HEK293 (cell line): Measurements from ENCODE around the gene UGT2A1.

ENCODE experiments used
- SCRT2 ChIP-seq: fragments of 450-650 bp; formaldehyde crosslinking; IDR thresholded peaks from 2 replicates; pipeline ENCODE4 v1.5.1; 2016; ENCODE audit warnings: missing biosample characterization, missing genetic modification characterization
- ZBTB20 ChIP-seq: fragments of 450-650 bp; formaldehyde crosslinking; IDR thresholded peaks from 2 replicates; pipeline ENCODE4 v1.5.1; 2016; ENCODE audit warnings: missing biosample characterization, missing genetic modification characterization
- ZBTB7A ChIP-seq: fragments of 450-650 bp; formaldehyde crosslinking; IDR thresholded peaks from 2 replicates; pipeline ENCODE4 v1.5.1; 2016; ENCODE audit warnings: low read depth, missing biosample characterization, missing genetic modification characterization
- ZNF138 ChIP-seq: fragments of 450-650 bp; formaldehyde crosslinking; IDR thresholded peaks from 2 replicates; pipeline ENCODE4 v1.5.1; 2016; ENCODE audit warnings: missing biosample characterization, missing genetic modification characterization, borderline replicate concordance
- ZNF184 ChIP-seq: fragments of 450-650 bp; IDR thresholded peaks from 2 replicates; pipeline ENCODE4 v1.5.1; 2018; ENCODE audit warnings: missing biosample characterization, mild to moderate bottlenecking, missing genetic modification characterization
- ZNF654 ChIP-seq: fragments of 450-650 bp; formaldehyde crosslinking; IDR thresholded peaks from 2 replicates; pipeline ENCODE4 v1.5.1; 2016; ENCODE audit warnings: low read depth, missing biosample characterization, missing genetic modification characterization
- ZNF747 ChIP-seq: fragments of 450-650 bp; formaldehyde crosslinking; IDR thresholded peaks from 2 replicates; pipeline ENCODE4 v1.5.1; 2016; ENCODE audit warnings: missing biosample characterization, missing genetic modification characterization
- ZNF76 ChIP-seq: fragments of 450-650 bp; formaldehyde crosslinking; IDR thresholded peaks from 2 replicates; pipeline ENCODE4; 2016; ENCODE audit warnings: low read depth, missing biosample characterization, missing genetic modification characterization, borderline replicate concordance
- TF ChIP-seq, protein P1 (sequence below): fragments of 450-650 bp; formaldehyde crosslinking; IDR thresholded peaks from 2 replicates; pipeline ENCODE4 v1.5.1; 2016; ENCODE audit warnings: missing biosample characterization, missing genetic modification characterization
- TF ChIP-seq, protein P2 (sequence below): fragments of 450-650 bp; formaldehyde crosslinking; IDR thresholded peaks from 2 replicates; pipeline ENCODE4 v1.5.1; 2016; ENCODE audit warnings: missing biosample characterization, missing genetic modification characterization, low read depth
- TF ChIP-seq, protein P3 (sequence below): fragments of 450-650 bp; formaldehyde crosslinking; IDR thresholded peaks from 2 replicates; pipeline ENCODE4 v1.5.1; 2016; ENCODE audit warnings: missing biosample characterization, missing genetic modification characterization
- TF ChIP-seq, protein P4 (sequence below): fragments of 450-650 bp; formaldehyde crosslinking; IDR thresholded peaks from 2 replicates; pipeline ENCODE4 v1.5.1; 2016; ENCODE audit warnings: missing biosample characterization, missing genetic modification characterization
- TF ChIP-seq, protein P5 (sequence below): fragments of 450-650 bp; formaldehyde crosslinking; IDR thresholded peaks from 2 replicates; pipeline ENCODE4 v1.5.1; 2016; ENCODE audit warnings: missing biosample characterization, missing genetic modification characterization
- TF ChIP-seq, protein P6 (sequence below): fragments of 450-650 bp; formaldehyde crosslinking; IDR thresholded peaks from 2 replicates; pipeline ENCODE4 v1.5.1; 2016; ENCODE audit warnings: missing biosample characterization, missing genetic modification characterization

DNA sequence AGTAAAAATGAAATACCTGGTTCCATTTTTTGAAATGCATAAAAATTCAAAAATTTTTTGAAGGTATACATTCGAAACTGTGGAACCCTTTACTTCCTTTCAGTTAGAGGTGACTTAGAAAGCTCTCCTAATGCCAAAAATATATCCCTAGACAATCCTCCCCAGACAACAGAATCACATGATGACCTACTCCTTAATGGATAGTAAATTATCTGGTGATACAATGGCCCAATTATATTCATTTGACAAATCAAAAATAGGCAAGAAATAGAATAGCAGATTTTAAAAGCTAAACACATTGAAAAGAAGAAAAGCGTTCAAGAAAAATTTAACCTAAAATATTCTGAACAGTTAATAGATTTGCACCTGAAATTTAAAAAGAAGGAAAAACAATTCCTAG is 10.1 kb downstream of the UGT2A1 start:
- TF ChIP-seq ZNF76 (tag by site-specific recombination), result no peak
- TF ChIP-seq, protein P1, sequence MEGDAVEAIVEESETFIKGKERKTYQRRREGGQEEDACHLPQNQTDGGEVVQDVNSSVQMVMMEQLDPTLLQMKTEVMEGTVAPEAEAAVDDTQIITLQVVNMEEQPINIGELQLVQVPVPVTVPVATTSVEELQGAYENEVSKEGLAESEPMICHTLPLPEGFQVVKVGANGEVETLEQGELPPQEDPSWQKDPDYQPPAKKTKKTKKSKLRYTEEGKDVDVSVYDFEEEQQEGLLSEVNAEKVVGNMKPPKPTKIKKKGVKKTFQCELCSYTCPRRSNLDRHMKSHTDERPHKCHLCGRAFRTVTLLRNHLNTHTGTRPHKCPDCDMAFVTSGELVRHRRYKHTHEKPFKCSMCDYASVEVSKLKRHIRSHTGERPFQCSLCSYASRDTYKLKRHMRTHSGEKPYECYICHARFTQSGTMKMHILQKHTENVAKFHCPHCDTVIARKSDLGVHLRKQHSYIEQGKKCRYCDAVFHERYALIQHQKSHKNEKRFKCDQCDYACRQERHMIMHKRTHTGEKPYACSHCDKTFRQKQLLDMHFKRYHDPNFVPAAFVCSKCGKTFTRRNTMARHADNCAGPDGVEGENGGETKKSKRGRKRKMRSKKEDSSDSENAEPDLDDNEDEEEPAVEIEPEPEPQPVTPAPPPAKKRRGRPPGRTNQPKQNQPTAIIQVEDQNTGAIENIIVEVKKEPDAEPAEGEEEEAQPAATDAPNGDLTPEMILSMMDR, result no peak
- TF ChIP-seq, protein P2, sequence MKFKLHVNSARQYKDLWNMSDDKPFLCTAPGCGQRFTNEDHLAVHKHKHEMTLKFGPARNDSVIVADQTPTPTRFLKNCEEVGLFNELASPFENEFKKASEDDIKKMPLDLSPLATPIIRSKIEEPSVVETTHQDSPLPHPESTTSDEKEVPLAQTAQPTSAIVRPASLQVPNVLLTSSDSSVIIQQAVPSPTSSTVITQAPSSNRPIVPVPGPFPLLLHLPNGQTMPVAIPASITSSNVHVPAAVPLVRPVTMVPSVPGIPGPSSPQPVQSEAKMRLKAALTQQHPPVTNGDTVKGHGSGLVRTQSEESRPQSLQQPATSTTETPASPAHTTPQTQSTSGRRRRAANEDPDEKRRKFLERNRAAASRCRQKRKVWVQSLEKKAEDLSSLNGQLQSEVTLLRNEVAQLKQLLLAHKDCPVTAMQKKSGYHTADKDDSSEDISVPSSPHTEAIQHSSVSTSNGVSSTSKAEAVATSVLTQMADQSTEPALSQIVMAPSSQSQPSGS (tag by site-specific recombination), result no peak
- no peak for TF ChIP-seq ZBTB7A (tag by site-specific recombination)
- no peak for TF ChIP-seq ZNF747
- no peak for TF ChIP-seq SCRT2 (tag by site-specific recombination)
- TF ChIP-seq, protein P3, sequence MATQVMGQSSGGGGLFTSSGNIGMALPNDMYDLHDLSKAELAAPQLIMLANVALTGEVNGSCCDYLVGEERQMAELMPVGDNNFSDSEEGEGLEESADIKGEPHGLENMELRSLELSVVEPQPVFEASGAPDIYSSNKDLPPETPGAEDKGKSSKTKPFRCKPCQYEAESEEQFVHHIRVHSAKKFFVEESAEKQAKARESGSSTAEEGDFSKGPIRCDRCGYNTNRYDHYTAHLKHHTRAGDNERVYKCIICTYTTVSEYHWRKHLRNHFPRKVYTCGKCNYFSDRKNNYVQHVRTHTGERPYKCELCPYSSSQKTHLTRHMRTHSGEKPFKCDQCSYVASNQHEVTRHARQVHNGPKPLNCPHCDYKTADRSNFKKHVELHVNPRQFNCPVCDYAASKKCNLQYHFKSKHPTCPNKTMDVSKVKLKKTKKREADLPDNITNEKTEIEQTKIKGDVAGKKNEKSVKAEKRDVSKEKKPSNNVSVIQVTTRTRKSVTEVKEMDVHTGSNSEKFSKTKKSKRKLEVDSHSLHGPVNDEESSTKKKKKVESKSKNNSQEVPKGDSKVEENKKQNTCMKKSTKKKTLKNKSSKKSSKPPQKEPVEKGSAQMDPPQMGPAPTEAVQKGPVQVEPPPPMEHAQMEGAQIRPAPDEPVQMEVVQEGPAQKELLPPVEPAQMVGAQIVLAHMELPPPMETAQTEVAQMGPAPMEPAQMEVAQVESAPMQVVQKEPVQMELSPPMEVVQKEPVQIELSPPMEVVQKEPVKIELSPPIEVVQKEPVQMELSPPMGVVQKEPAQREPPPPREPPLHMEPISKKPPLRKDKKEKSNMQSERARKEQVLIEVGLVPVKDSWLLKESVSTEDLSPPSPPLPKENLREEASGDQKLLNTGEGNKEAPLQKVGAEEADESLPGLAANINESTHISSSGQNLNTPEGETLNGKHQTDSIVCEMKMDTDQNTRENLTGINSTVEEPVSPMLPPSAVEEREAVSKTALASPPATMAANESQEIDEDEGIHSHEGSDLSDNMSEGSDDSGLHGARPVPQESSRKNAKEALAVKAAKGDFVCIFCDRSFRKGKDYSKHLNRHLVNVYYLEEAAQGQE (tag by site-specific recombination), result no peak
- no peak for TF ChIP-seq ZNF654 (tag by site-specific recombination)
- no peak for TF ChIP-seq ZNF184 (tag by site-specific recombination)
- no peak for TF ChIP-seq ZNF138 (tag by site-specific recombination)
- TF ChIP-seq, protein P4, sequence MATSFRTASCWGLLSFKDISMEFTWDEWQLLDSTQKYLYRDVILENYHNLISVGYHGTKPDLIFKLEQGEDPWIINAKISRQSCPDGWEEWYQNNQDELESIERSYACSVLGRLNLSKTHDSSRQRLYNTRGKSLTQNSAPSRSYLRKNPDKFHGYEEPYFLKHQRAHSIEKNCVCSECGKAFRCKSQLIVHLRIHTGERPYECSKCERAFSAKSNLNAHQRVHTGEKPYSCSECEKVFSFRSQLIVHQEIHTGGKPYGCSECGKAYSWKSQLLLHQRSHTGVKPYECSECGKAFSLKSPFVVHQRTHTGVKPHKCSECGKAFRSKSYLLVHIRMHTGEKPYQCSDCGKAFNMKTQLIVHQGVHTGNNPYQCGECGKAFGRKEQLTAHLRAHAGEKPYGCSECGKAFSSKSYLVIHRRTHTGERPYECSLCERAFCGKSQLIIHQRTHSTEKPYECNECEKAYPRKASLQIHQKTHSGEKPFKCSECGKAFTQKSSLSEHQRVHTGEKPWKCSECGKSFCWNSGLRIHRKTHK, result no peak
- TF ChIP-seq, protein P5, sequence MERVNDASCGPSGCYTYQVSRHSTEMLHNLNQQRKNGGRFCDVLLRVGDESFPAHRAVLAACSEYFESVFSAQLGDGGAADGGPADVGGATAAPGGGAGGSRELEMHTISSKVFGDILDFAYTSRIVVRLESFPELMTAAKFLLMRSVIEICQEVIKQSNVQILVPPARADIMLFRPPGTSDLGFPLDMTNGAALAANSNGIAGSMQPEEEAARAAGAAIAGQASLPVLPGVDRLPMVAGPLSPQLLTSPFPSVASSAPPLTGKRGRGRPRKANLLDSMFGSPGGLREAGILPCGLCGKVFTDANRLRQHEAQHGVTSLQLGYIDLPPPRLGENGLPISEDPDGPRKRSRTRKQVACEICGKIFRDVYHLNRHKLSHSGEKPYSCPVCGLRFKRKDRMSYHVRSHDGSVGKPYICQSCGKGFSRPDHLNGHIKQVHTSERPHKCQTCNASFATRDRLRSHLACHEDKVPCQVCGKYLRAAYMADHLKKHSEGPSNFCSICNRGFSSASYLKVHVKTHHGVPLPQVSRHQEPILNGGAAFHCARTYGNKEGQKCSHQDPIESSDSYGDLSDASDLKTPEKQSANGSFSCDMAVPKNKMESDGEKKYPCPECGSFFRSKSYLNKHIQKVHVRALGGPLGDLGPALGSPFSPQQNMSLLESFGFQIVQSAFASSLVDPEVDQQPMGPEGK (tag by site-specific recombination), result no peak
- TF ChIP-seq, protein P6, sequence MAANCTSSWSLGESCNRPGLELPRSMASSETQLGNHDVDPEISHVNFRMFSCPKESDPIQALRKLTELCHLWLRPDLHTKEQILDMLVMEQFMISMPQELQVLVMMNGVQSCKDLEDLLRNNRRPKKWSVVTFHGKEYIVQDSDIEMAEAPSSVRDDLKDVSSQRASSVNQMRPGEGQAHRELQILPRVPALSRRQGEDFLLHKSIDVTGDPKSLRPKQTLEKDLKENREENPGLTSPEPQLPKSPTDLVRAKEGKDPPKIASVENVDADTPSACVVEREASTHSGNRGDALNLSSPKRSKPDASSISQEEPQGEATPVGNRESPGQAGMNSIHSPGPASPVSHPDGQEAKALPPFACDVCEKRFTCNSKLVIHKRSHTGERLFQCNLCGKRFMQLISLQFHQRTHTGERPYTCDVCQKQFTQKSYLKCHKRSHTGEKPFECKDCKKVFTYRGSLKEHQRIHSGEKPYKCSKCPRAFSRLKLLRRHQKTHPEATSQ (tag by site-specific recombination), result no peak
- TF ChIP-seq ZBTB20, result no peak
